ENCODE results near the gene TMEM108. TPM values are rescaled to one million over a fixed set of nuclear protein-coding genes. Genes with fewer than 3 reads are reported as not detected.

The TMEM108 gene
- total and polyA plus RNA-seq, 12 donors: 0.40 to 4.0 (median 1.5) TPM

GRCh38 chr3:133442518-133442917, 404.3 kb downstream of the TMEM108 start:
- 91 to 100% methylated on average over 1 of the region's 1 CpG for WGBS, 2 donors
- TF ChIP-seq CTCF (IDR thresholded peaks at IDR 0.05): no peak
- no peak overlapping the region for H3K27ac ChIP-seq
- H3K9me3 ChIP-seq: no peaks in the 10 kb centered on the region
- no peaks in the 10 kb centered on the region for H3K27me3 ChIP-seq
- H3K36me3 ChIP-seq: no peaks in the 10 kb centered on the region
- H3K4me3 ChIP-seq: no peak overlapping the region
- intact Hi-C loops (cut with DNase I): no loop called here
- DNase-seq (no peak), ATAC-seq (no peak)
- peaks cover 0 to 8% (median 0%) of the 10 kb centered on the region in 9 donors for H3K4me1 ChIP-seq

GRCh38 chr3:133443649-133444422, 405.6 kb downstream of the TMEM108 start:
- Histone ChIP-seq H3K27ac (no peak overlapping the region), H3K4me3 (no peak overlapping the region), H3K36me3 (no peaks in the 10 kb centered on the region), H3K4me1 (peaks cover 0 to 15% (median 0%) of the 10 kb centered on the region in 9 donors), H3K9me3 (no peaks in the 10 kb centered on the region), H3K27me3 (no peaks in the 10 kb centered on the region)
- DNase-seq (no peak), ATAC-seq (peak in 1 of 8 donors; percentile 20)
- TF ChIP-seq CTCF (IDR thresholded peaks at IDR 0.05): no peak
- intact Hi-C loops (cut with DNase I): no loop called here
- WGBS, 2 donors: 47 to 57% methylated on average over 5 of the region's 5 CpGs

- Histone ChIP-seq H3K4me1 (peaks cover 0 to 17% (median 0%) of the 10 kb centered on the region in 9 donors), H3K27me3 (no peaks in the 10 kb centered on the region), H3K27ac (no peak overlapping the region), H3K9me3 (no peaks in the 10 kb centered on the region), H3K4me3 (no peak overlapping the region), H3K36me3 (no peaks in the 10 kb centered on the region)
- WGBS, 2 donors: 79 to 82% methylated on average over 4 of the region's 4 CpGs
- intact Hi-C loops (cut with DNase I): no loop called here
- no peak for ATAC-seq
- no peak for DNase-seq
- no peak for TF ChIP-seq CTCF (IDR thresholded peaks at IDR 0.05)
These were observed 406.2 kb downstream of the TMEM108 start for GRCh38 chr3:133444423-133444774.

- intact Hi-C loops (cut with DNase I): no loop called here
- Histone ChIP-seq H3K36me3 (no peaks in the 10 kb centered on the region), H3K27ac (no peak overlapping the region), H3K27me3 (no peaks in the 10 kb centered on the region), H3K9me3 (no peaks in the 10 kb centered on the region), H3K4me1 (peaks cover 0 to 17% (median 0%) of the 10 kb centered on the region in 9 donors), H3K4me3 (no peak overlapping the region)
- DNase-seq (no peak), ATAC-seq (no peak)
- WGBS, 2 donors: 89 to 94% methylated on average over 2 of the region's 2 CpGs
- no peak for TF ChIP-seq CTCF (IDR thresholded peaks at IDR 0.05)
These were observed 406.9 kb downstream of the TMEM108 start for GRCh38 chr3:133445108-133445507.
